Spinal cord (tissue), 10 donors: Measurements from ENCODE around the gene CABYR. TPM values are rescaled to one million over a fixed set of nuclear protein-coding genes. Genes with fewer than 3 reads are reported as not detected.

Source experiments
- DNase-seq, 6 donors: peaks; one replicate each; pipeline versions ENCODE4 v3.0.0 to v3.0.0-alpha.2; 2013 to 2015; ENCODE audit warnings: low spot score in 6 of 6, low read depth in 4 of 6
- H3K27ac ChIP-seq: one replicate; pipeline ENCODE4 v1.5.1; 2013; ENCODE audit warnings: low read depth, low read length, control low read depth
- H3K27me3 ChIP-seq: one replicate; pipeline ENCODE4 v1.6.1; 2013; ENCODE audit warnings: low read length; ENCODE audit not compliant: control insufficient read depth, insufficient read depth
- H3K36me3 ChIP-seq: one replicate; pipeline ENCODE4 v1.6.1; 2013; ENCODE audit warnings: low read length; ENCODE audit not compliant: control insufficient read depth, insufficient read depth
- H3K4me1 ChIP-seq: one replicate; pipeline ENCODE4 v1.6.1; 2013; ENCODE audit warnings: low read length; ENCODE audit not compliant: control insufficient read depth, insufficient read depth
- H3K4me3 ChIP-seq: one replicate; pipeline ENCODE4 v1.5.1; 2013; ENCODE audit warnings: low read depth, low read length, control low read depth
- H3K9me3 ChIP-seq: one replicate; pipeline ENCODE4 v1.6.1; 2013; ENCODE audit warnings: low read length; ENCODE audit not compliant: control insufficient read depth, insufficient read depth
- WGBS: methylation state at CpG from one replicate; pipeline ENCODE4 v1.1.5; 2013; ENCODE audit warnings: missing lambda C conversion rate; ENCODE audit not compliant: insufficient coverage; 5-methylcytosine and 5-hydroxymethylcytosine counted together
- polyA plus RNA-seq, 2 donors: library from polyadenylated mRNA; unstranded; fragments of 120-200 nt; gene quantifications; one replicate each; pipeline ENCODE4 v1.2.1, GENCODE V29; 2013; ENCODE audit not compliant: insufficient read length in 2 of 2
- total RNA-seq, 2 donors: library from RNA; depleted of rRNA in 1 of 2; stranded (reverse); fragments of 120-200 nt in 1 of 2; fragments of >200 nt in 1 of 2; gene quantifications; one replicate each; pipeline versions ENCODE4 v1.2.3 to v1.2.4, GENCODE V29; 2013 to 2014
- donor health status: healthy.

CABYR gene
- total and polyA plus RNA-seq, 4 donors, result 9.1 to 30.3 (median 23.0) TPM

GRCh38 chr18:24157855-24158254 is 19.0 kb downstream of the CABYR start:
- peaks cover 6% of the 10 kb centered on the region for H3K36me3 ChIP-seq
- no peak overlapping the region for H3K4me3 ChIP-seq
- no peaks in the 10 kb centered on the region for H3K27me3 ChIP-seq
- H3K4me1 ChIP-seq, result no peaks in the 10 kb centered on the region
- H3K27ac ChIP-seq, result no peak overlapping the region
- WGBS, result no CpG with 5 or more reads among the region's 3 CpGs
- H3K9me3 ChIP-seq, result no peaks in the 10 kb centered on the region
- peak in 2 of 6 donors; percentile 8 to 12 for DNase-seq

- no peaks in the 10 kb centered on the region for H3K4me1 ChIP-seq
- H3K9me3 ChIP-seq, result no peaks in the 10 kb centered on the region
- DNase-seq, result no peak
- no peaks in the 10 kb centered on the region for H3K27me3 ChIP-seq
- no peak overlapping the region for H3K27ac ChIP-seq
- H3K36me3 ChIP-seq, result peaks cover 14% of the 10 kb centered on the region
- WGBS, result 100% methylated on average over 1 of the region's 5 CpGs
- no peak overlapping the region for H3K4me3 ChIP-seq
Measured at GRCh38 chr18:24160086-24160485, 21.2 kb downstream of the CABYR start.

- Histone ChIP-seq H3K27ac (no peak overlapping the region), H3K27me3 (no peaks in the 10 kb centered on the region), H3K36me3 (peaks cover 15% of the 10 kb centered on the region), H3K9me3 (no peaks in the 10 kb centered on the region), H3K4me3 (no peak overlapping the region), H3K4me1 (no peaks in the 10 kb centered on the region)
- no peak for DNase-seq
- WGBS, result 100% methylated on average over 1 of the region's 2 CpGs
Measured at GRCh38 chr18:24161304-24161703, 22.4 kb downstream of the CABYR start.

- Histone ChIP-seq H3K27me3 (no peaks in the 10 kb centered on the region), H3K4me1 (no peaks in the 10 kb centered on the region), H3K27ac (no peak overlapping the region), H3K4me3 (no peak overlapping the region), H3K36me3 (peaks cover 19% of the 10 kb centered on the region), H3K9me3 (no peaks in the 10 kb centered on the region)
- no peak for DNase-seq
- no CpG with 5 or more reads among the region's 7 CpGs for WGBS
Measured at GRCh38 chr18:24168496-24168895, 29.6 kb downstream of the CABYR start.

DNA sequence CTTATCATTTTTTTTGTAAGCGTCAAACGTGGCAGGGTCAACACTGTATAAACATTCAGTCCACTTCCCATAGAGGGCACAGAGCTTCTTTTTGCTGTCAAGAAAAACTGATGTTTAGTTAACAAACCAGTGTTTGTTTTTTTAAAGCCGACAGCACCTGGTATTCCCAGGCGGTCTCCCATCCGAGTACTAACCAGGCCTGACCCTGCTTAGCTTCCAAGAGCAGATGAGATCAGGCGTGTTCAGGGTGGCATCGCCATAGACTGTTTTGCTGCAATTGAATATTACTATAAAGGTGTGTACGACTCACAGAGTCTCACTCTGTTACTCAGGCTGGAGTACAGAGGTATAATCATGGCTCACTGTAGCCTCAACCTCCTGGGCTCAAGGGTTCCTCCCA is 31.5 kb downstream of the CABYR start:
- Histone ChIP-seq H3K9me3 (no peaks in the 10 kb centered on the region), H3K36me3 (peaks cover 10% of the 10 kb centered on the region), H3K4me1 (no peaks in the 10 kb centered on the region), H3K27me3 (no peaks in the 10 kb centered on the region), H3K4me3 (no peak overlapping the region), H3K27ac (no peak overlapping the region)
- DNase-seq, result no peak
- WGBS, result 80% methylated on average over 2 of the region's 8 CpGs

DNA sequence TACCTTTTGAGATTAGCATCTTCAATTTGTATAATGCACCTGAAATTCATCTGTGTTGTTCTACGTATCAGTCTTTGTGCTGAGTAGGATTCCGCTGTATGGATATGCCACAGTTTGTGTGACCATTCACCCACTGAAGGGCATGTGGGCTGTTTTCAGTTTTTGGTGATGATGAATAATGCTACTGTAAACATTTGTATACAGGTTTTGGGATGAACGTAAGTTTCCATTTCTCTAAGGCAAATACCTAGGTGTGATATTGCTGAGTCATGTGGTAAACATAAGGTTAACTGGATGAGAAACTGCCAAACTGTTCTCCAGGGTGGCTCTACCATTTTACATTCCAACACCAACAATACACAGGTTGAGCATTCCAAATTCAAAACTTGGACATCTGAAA is 35.1 kb downstream of the CABYR start:
- no peak overlapping the region for H3K4me3 ChIP-seq
- no peak for DNase-seq
- H3K27me3 ChIP-seq, result no peaks in the 10 kb centered on the region
- 95% methylated on average over 2 of the region's 3 CpGs for WGBS
- H3K36me3 ChIP-seq, result peaks cover 5% of the 10 kb centered on the region
- no peaks in the 10 kb centered on the region for H3K9me3 ChIP-seq
- H3K27ac ChIP-seq, result no peak overlapping the region
- no peaks in the 10 kb centered on the region for H3K4me1 ChIP-seq

DNA sequence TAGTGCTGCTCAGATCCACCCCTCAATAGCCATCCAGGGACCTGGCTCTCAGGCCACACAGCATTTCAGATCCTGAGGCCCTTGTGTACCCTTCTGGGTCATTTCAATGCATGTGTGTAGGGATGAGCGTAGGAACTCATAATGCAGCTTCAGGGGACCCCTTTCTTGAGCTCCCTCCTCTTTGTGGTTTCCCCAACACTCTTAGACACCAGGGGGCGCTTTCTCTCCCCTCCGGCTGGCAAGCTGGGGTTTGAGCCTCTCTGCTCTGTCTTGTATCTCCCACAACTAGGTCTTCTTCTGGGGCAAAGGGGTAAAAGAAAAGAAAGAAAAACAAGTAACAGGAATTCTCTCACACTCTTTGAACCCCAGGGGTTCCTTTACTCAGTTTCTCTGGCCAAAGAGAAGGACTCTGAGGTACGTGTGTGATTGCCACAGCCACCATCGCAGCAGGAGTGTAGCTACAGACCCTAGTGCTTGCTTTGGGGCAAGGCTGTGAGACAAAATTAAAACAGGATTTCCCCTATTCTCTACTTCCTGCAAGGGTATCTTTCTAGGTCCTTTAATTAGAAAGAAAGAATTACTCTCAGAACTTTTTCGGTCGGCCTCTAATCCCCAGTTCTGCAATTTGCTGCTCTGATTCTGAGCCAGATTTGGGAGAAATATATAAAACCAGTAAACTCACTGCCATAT is 38.0 kb downstream of the CABYR start:
- no CpG with 5 or more reads among the region's 7 CpGs for WGBS
- Histone ChIP-seq H3K36me3 (peaks cover 7% of the 10 kb centered on the region), H3K27ac (no peak overlapping the region), H3K9me3 (no peaks in the 10 kb centered on the region), H3K27me3 (no peaks in the 10 kb centered on the region), H3K4me3 (no peak overlapping the region), H3K4me1 (no peaks in the 10 kb centered on the region)
- DNase-seq, result peak in 5 of 6 donors; percentile 8 to 73 (median 28)

- no peak overlapping the region for H3K4me3 ChIP-seq
- H3K4me1 ChIP-seq, result no peaks in the 10 kb centered on the region
- no peaks in the 10 kb centered on the region for H3K27me3 ChIP-seq
- 93% methylated on average over 2 of the region's 5 CpGs for WGBS
- DNase-seq, result no peak
- H3K9me3 ChIP-seq, result no peaks in the 10 kb centered on the region
- H3K27ac ChIP-seq, result no peak overlapping the region
- H3K36me3 ChIP-seq, result peaks cover 7% of the 10 kb centered on the region
Measured at GRCh38 chr18:24177499-24178133, 38.8 kb downstream of the CABYR start.

- peaks cover 7% of the 10 kb centered on the region for H3K36me3 ChIP-seq
- H3K4me1 ChIP-seq, result no peaks in the 10 kb centered on the region
- WGBS, result no CpG with 5 or more reads among the region's 1 CpG
- no peak overlapping the region for H3K27ac ChIP-seq
- no peak for DNase-seq
- no peaks in the 10 kb centered on the region for H3K9me3 ChIP-seq
- no peaks in the 10 kb centered on the region for H3K27me3 ChIP-seq
- no peak overlapping the region for H3K4me3 ChIP-seq
Measured at GRCh38 chr18:24180048-24180447, 41.2 kb downstream of the CABYR start.

GRCh38 chr18:24181806-24182205 is 42.9 kb downstream of the CABYR start:
- Histone ChIP-seq H3K27ac (no peak overlapping the region), H3K9me3 (no peaks in the 10 kb centered on the region), H3K4me1 (no peaks in the 10 kb centered on the region), H3K4me3 (no peak overlapping the region), H3K27me3 (no peaks in the 10 kb centered on the region), H3K36me3 (peaks cover 9% of the 10 kb centered on the region)
- WGBS, result no CpG with 5 or more reads among the region's 2 CpGs
- no peak for DNase-seq
